Activated naive CD4-positive, alpha-beta T cell treated with anti-CD3 and anti-CD28 coated beads, Interleukin-2, amount 10 ng/mL, durations not matched to agents 7 days and 5 days (primary cell): ENCODE measurements around the gene CCR6.
A peak's percentile ranks its signal among the peaks of the same experiment; 100 is the strongest.

Experiments
- CTCF ChIA-PET: fragments of 350-600 bp; sonication (Branson Sonifier 250); formaldehyde crosslinking; loops from one replicate; lab custom pipeline; 2021; ENCODE audit warnings: antibody characterized with exemption; lab: Charles Lee
- DNase-seq: peaks from one replicate; pipeline ENCODE4 v3.0.0-alpha.2; 2020
- H3K27ac Mint-ChIP-seq: one replicate; pipeline ENCODE4 v1.8.0; 2021; ENCODE audit warnings: mild to moderate bottlenecking, moderate library complexity, mixed read lengths
- H3K27me3 Mint-ChIP-seq: one replicate; pipeline ENCODE4 v1.8.0; 2021; ENCODE audit warnings: mild to moderate bottlenecking, mixed read lengths
- H3K36me3 Mint-ChIP-seq: one replicate; pipeline ENCODE4 v1.8.0; 2021; ENCODE audit warnings: mixed read lengths
- H3K4me1 Mint-ChIP-seq: one replicate; pipeline ENCODE4 v1.8.0; 2021; ENCODE audit warnings: mixed read lengths
- H3K4me3 Mint-ChIP-seq: one replicate; pipeline ENCODE4 v1.8.0; 2021; ENCODE audit warnings: mild to moderate bottlenecking, moderate library complexity, mixed read lengths
- H3K9me3 Mint-ChIP-seq: one replicate; pipeline ENCODE4 v1.8.0; 2021; ENCODE audit warnings: mixed read lengths

CCR6 gene

GRCh38 chr6:167106406-167106805 is 16.5 kb upstream of the CCR6 start:
- Mint-ChIP-seq H3K4me3 (no peak overlapping the region), H3K9me3 (no peaks in the 10 kb centered on the region), H3K27me3 (peaks cover 25% of the 10 kb centered on the region), H3K27ac (no peak overlapping the region), H3K4me1 (peaks cover 11% of the 10 kb centered on the region), H3K36me3 (no peaks in the 10 kb centered on the region)
- no peak for DNase-seq
- CTCF ChIA-PET, result no interaction called here

DNA sequence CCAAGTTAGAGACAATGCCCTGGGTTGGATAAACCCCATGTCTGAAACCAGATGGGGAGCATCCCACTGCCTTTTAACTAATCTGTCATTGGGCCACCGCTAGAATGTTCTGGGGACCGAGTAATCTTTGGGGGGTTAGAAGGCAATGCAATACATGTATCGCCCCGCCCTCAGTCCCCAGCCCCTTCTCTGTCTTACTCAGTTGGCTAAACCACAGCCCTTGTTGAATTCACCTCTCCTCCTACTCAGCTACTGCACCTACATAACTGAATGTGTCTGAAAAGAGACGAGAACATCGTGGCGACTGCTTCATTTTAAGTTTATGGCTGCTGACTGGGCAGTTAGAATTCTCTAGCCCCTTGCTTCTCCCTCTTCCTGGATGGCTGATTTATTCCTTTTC is 15.1 kb upstream of the CCR6 start:
- no peaks in the 10 kb centered on the region for H3K36me3 Mint-ChIP-seq
- CTCF ChIA-PET, result no interaction called here
- H3K27me3 Mint-ChIP-seq, result peaks cover 24% of the 10 kb centered on the region
- DNase-seq, result no peak
- H3K4me3 Mint-ChIP-seq, result no peak overlapping the region
- H3K4me1 Mint-ChIP-seq, result peaks cover 8% of the 10 kb centered on the region
- H3K27ac Mint-ChIP-seq, result no peak overlapping the region
- no peaks in the 10 kb centered on the region for H3K9me3 Mint-ChIP-seq

DNA sequence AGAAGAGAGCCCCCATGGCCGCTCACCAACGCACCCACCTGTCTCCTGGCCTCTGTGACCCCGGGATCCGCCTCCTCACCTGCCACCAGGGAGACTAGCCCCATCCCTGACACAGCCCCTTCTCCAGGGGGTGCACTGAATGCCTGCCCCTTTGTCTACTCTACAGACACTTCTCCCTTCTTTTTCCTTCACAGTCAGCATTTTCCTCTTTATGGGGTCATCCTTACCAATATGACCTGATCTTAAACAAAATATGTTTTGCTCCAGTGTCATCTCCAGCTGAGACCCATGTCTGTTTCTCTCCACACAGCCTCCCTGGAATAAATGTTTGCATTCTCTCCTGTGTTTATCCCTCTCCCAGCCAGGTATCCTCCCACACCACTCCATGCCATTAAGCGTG is 14.6 kb upstream of the CCR6 start:
- H3K27ac Mint-ChIP-seq, result no peak overlapping the region
- peaks cover 3% of the 10 kb centered on the region for H3K4me1 Mint-ChIP-seq
- DNase-seq, result no peak
- H3K36me3 Mint-ChIP-seq, result no peaks in the 10 kb centered on the region
- H3K9me3 Mint-ChIP-seq, result no peaks in the 10 kb centered on the region
- H3K27me3 Mint-ChIP-seq, result peaks cover 24% of the 10 kb centered on the region
- H3K4me3 Mint-ChIP-seq, result no peak overlapping the region
- CTCF ChIA-PET, result no interaction called here

DNA sequence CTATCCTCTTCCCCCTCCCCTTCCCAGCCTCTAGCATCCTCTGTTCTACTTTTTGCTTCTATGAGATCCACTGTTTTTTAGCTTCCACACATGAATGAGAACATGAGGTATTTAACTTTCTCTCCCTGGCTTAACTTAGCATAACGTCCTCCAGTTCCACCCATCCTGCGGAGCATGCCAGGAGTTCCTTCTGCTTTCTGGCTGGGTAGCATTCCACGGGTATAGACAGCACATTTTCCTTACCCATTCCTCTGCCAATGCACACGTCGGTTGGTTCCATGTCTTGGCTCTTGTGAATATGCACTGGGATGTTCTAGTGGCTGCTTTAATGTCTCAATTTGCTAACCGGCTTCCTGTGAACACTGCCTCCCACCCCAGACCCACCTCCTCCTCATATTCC is 13.2 kb upstream of the CCR6 start:
- Mint-ChIP-seq H3K4me1 (no peaks in the 10 kb centered on the region), H3K36me3 (no peaks in the 10 kb centered on the region), H3K9me3 (no peaks in the 10 kb centered on the region), H3K27ac (no peak overlapping the region), H3K4me3 (no peak overlapping the region), H3K27me3 (peaks cover 24% of the 10 kb centered on the region)
- no peak for DNase-seq
- CTCF ChIA-PET, result no interaction called here

DNA sequence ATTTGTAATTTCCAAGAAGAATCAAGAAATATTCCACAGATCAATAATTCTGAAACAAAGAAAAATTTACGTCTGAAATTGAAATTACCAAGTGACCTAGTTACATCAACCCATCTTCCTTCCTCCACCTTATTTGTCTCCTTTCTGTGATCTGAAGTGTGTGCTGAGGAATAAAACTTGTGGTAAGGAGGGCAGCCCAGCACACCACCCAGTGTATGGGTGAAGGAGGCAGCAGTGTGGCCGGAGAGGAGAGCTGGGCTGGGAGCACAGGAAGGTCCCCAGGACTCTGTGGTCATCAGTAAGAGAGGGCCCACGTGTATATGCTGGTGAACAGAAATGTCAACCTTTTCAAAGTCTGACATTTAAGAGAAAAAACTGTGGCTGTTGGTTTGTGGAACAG is 11.3 kb upstream of the CCR6 start:
- H3K27ac Mint-ChIP-seq, result no peak overlapping the region
- no peak for DNase-seq
- no peaks in the 10 kb centered on the region for H3K36me3 Mint-ChIP-seq
- no peaks in the 10 kb centered on the region for H3K4me1 Mint-ChIP-seq
- peaks cover 24% of the 10 kb centered on the region for H3K27me3 Mint-ChIP-seq
- no peaks in the 10 kb centered on the region for H3K9me3 Mint-ChIP-seq
- CTCF ChIA-PET, result no interaction called here
- H3K4me3 Mint-ChIP-seq, result no peak overlapping the region

DNA sequence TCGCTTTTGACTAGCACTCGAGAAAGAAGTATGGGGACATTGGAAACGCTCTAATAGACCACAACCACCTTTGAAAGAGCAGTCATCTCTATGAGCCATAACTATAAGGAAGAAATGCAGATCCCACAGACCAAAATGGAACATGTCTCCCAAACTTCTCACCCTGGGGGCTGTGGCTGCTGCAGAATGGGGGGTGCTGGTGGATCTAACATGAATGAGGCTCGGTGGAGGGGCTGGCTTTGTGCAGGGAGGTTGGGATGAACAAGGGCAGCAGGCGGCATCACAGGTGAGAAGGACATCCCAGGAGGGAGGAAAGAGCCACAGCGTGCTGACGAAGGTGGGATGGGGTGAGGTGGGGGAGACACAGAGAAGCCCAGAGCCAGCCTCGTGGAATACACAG is 10.5 kb upstream of the CCR6 start:
- CTCF ChIA-PET, result no interaction called here
- no peaks in the 10 kb centered on the region for H3K36me3 Mint-ChIP-seq
- H3K9me3 Mint-ChIP-seq, result no peaks in the 10 kb centered on the region
- no peak overlapping the region for H3K4me3 Mint-ChIP-seq
- no peak overlapping the region for H3K27ac Mint-ChIP-seq
- peaks cover 23% of the 10 kb centered on the region for H3K27me3 Mint-ChIP-seq
- H3K4me1 Mint-ChIP-seq, result no peaks in the 10 kb centered on the region
- DNase-seq, result no peak

DNA sequence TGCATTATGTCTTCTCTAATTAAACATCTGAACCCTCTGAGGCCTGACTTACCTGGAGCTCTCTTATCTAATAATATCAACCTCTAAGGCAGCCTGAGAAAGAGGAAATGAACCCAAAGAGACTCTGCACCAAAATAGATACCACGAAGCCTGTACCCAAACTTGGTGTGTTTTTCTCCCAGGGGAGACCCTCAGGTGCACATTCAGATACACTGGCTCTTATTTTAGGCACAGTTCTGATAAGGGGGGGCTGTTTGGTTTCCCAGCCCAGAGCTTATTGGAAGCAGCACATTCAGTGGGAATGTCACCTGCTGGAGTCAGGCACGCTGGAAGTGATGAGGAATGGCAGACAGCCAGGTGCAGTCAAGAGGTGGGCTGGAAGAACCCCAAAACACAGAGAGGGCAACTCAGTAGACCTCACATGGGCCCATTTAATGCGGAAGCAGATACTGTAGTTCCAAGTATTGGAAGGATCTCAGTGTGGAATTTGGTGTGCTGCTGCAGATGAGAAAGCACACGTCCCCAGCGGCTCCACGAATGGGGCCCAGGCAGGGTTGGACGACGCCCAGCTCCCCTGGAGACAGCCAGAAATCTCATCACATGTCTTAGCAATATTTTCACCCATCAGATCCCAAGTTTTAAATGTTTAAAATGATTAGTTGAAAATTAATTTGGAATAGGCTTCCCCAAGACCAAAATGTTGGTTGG is 9.7 kb upstream of the CCR6 start:
- H3K9me3 Mint-ChIP-seq, result no peaks in the 10 kb centered on the region
- CTCF ChIA-PET, result no interaction called here
- peaks cover 20% of the 10 kb centered on the region for H3K27me3 Mint-ChIP-seq
- no peak for DNase-seq
- H3K4me3 Mint-ChIP-seq, result no peak overlapping the region
- no peak overlapping the region for H3K27ac Mint-ChIP-seq
- no peaks in the 10 kb centered on the region for H3K36me3 Mint-ChIP-seq
- H3K4me1 Mint-ChIP-seq, result no peaks in the 10 kb centered on the region

DNA sequence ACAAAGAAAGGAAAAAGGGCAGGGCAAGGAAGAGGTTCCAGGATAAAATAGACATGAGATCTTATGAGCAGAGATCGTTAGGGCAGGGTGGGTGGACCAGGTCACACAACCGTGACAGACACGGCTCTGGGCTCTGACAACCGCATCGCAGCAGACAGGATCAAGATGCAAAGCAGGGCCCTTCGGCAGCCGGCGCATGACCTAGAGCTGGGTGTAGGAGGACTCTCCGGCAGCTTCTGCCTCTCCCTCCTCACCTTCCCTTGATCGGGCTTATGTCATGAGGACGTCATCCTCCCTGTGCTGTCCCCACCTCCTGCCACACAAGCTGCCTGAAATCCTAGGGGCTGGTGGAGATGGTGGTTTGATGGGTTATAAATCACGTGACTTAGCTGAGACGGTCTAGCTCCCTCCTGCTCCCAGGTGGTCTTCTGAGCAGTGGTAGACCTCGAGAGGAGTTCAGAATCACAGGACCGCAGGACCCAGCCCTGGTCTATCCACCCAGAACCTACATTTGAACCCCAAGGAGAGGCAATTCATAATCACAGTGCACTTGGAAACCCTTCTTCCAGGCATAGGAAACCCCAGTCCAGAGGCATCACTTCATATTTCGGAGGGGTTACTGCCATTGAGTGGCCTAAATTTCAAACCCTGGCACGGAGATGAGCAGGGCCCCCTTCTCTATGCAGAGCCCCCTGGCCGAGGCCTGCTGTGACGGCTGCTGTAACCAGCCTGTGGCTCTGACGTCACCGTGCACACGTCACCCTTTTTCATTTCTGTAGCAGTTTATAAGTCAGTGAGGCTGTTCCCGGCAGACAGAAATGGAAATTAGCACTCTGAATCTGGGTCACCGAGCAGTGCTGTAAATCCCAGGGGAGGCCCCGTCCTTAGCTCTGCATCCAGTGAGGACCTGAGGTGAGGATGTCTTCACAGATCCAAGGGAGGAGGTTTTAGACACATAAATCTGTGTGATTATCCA is 8.7 kb upstream of the CCR6 start:
- peaks cover 8% of the 10 kb centered on the region for H3K4me1 Mint-ChIP-seq
- H3K27me3 Mint-ChIP-seq, result peaks cover 19% of the 10 kb centered on the region
- no peak overlapping the region for H3K27ac Mint-ChIP-seq
- H3K4me3 Mint-ChIP-seq, result no peak overlapping the region
- H3K36me3 Mint-ChIP-seq, result no peaks in the 10 kb centered on the region
- no peak for DNase-seq
- H3K9me3 Mint-ChIP-seq, result no peaks in the 10 kb centered on the region
- CTCF ChIA-PET, result no interaction called here

DNA sequence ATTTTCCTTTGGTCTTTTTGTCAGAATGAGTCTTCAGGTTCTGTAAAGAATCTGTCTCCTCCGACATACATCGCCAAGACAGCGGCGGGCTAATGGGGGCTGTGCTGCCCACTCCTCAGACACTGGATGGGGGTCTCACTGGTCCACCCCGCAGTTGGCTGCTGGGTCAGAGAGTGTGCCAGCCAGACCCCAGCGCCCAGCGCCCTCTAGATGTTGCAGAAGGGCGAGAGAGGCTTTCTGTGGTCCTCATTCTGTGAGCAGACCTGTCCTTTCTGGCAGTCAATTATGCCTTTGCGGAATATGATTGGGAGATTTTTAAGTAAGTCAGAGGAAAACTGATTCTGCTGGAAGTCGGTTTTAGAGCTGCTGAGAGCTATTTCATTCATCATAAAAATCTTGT is 7.8 kb upstream of the CCR6 start:
- H3K36me3 Mint-ChIP-seq, result no peaks in the 10 kb centered on the region
- H3K9me3 Mint-ChIP-seq, result no peaks in the 10 kb centered on the region
- DNase-seq, result no peak
- peaks cover 19% of the 10 kb centered on the region for H3K27me3 Mint-ChIP-seq
- H3K4me1 Mint-ChIP-seq, result peaks cover 17% of the 10 kb centered on the region
- H3K4me3 Mint-ChIP-seq, result no peak overlapping the region
- no peak overlapping the region for H3K27ac Mint-ChIP-seq
- CTCF ChIA-PET, result no interaction called here

DNA sequence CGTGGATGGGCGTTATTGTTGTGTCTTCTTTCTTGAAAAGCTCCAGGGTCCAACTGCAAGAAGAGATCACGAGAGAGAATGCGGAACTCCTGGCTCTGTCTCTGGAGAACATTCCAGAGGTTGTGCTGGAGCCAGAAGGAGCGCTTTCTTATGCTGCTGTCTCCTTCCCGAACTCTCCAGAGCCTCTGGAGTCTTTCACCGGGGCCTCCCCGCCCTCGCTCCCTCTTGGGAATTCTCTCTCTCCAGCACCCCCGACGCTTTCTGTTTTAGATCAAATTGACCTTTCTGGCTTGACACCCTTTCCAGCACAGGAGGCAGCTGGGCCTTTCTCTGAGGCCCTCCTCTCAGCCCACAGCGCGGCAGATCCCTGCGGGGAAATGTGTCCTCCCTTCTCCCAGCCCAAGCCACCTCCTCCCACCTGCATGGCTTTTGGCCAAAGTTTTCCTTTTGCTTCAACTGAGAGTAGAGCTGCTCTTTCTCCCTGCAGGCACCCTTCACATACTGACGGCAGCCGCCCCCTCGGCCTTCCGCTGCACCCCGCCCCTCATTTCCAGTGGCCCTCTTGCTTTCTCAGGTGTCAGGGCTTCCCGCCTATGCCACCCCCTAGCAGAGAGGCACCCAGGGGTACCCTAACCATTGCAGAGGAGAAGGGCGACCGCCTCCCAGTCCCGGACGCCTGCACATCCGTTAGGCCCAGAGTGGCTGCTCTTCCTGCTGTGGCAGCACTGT is 6.6 kb upstream of the CCR6 start:
- H3K9me3 Mint-ChIP-seq, result no peaks in the 10 kb centered on the region
- H3K27ac Mint-ChIP-seq, result no peak overlapping the region
- CTCF ChIA-PET, result no interaction called here
- no peaks in the 10 kb centered on the region for H3K36me3 Mint-ChIP-seq
- peaks cover 23% of the 10 kb centered on the region for H3K4me1 Mint-ChIP-seq
- DNase-seq, result no peak
- no peak overlapping the region for H3K4me3 Mint-ChIP-seq
- H3K27me3 Mint-ChIP-seq, result peaks cover 12% of the 10 kb centered on the region

GRCh38 chr6:167116838-167117228 is 6.1 kb upstream of the CCR6 start:
- CTCF ChIA-PET, result no interaction called here
- Mint-ChIP-seq H3K4me3 (no peak overlapping the region), H3K27me3 (peaks cover 9% of the 10 kb centered on the region), H3K27ac (no peak overlapping the region), H3K36me3 (no peaks in the 10 kb centered on the region), H3K9me3 (no peaks in the 10 kb centered on the region), H3K4me1 (peaks cover 27% of the 10 kb centered on the region)
- no peak for DNase-seq

- CTCF ChIA-PET, result no interaction called here
- DNase-seq, result no peak
- no peaks in the 10 kb centered on the region for H3K9me3 Mint-ChIP-seq
- H3K36me3 Mint-ChIP-seq, result no peaks in the 10 kb centered on the region
- H3K4me1 Mint-ChIP-seq, result peaks cover 34% of the 10 kb centered on the region
- H3K4me3 Mint-ChIP-seq, result no peak overlapping the region
- H3K27ac Mint-ChIP-seq, result no peak overlapping the region
- H3K27me3 Mint-ChIP-seq, result peaks cover 9% of the 10 kb centered on the region
Measured at GRCh38 chr6:167118006-167118405, 4.9 kb upstream of the CCR6 start.

GRCh38 chr6:167118839-167119238 is 4.1 kb upstream of the CCR6 start:
- Mint-ChIP-seq H3K9me3 (no peaks in the 10 kb centered on the region), H3K4me1 (peaks cover 34% of the 10 kb centered on the region), H3K4me3 (no peak overlapping the region), H3K27me3 (peaks cover 9% of the 10 kb centered on the region), H3K27ac (no peak overlapping the region), H3K36me3 (no peaks in the 10 kb centered on the region)
- CTCF ChIA-PET, result no interaction called here
- no peak for DNase-seq

GRCh38 chr6:167119670-167120582 is 3.0 kb upstream of the CCR6 start:
- Mint-ChIP-seq H3K27me3 (peaks cover 8% of the 10 kb centered on the region), H3K4me1 (peaks cover 34% of the 10 kb centered on the region), H3K4me3 (no peak overlapping the region), H3K27ac (peak overlapping the region; percentile 72), H3K36me3 (no peaks in the 10 kb centered on the region), H3K9me3 (no peaks in the 10 kb centered on the region)
- peak; percentile 37 for DNase-seq
- CTCF ChIA-PET, result no interaction called here
